ENCODE data around the gene TTLL12. TPM values are rescaled to one million over a fixed set of nuclear protein-coding genes. Genes with fewer than 3 reads are reported as not detected.
A peak's percentile ranks its signal among the peaks of the same experiment; 100 is the strongest.

The TTLL12 gene
- total and polyA plus RNA-seq, 2 donors from 2014 or later, result 11.5 to 26.3 TPM

GRCh38 chr22:43170131-43170480 lies 16.8 kb downstream of the TTLL12 start:
- intact Hi-C loops (cut with DNase I), result no loop called here
- Histone ChIP-seq H3K27ac (ENCODE audit: low read depth in 2 of 2, low read length in 2 of 2) (no peak overlapping the region), H3K4me1 (ENCODE audit: control insufficient read depth in 2 of 3, insufficient read depth in 2 of 3, low read depth in 1 of 3, low read length in 3 of 3) (peaks cover 0 to 2% (median 0%) of the 10 kb centered on the region in 3 donors), H3K9ac (ENCODE audit: low read length in 3 of 3) (no peak overlapping the region), H3K4me3 (ENCODE audit: low read length in 3 of 3) (no peak overlapping the region), H3K36me3 (ENCODE audit: control insufficient read depth in 2 of 3, insufficient read depth in 3 of 3, low read length in 3 of 3) (peaks cover 0 to 13% (median 4%) of the 10 kb centered on the region in 3 donors), H3K9me3 (ENCODE audit: control insufficient read depth in 2 of 3, insufficient read depth in 1 of 3, low read length in 3 of 3) (no peaks in the 10 kb centered on the region), H3K27me3 (ENCODE audit: control insufficient read depth, insufficient read depth, low read length) (no peaks in the 10 kb centered on the region)
- FAIRE-seq, result no peak
- DNase-seq, result peak in 1 of 5 donors; percentile 61
- TF ChIP-seq CTCF (IDR thresholded peaks at IDR 0.05; ENCODE audit: borderline replicate concordance, extremely low read depth, insufficient read depth), result no peak

- no peaks in the 10 kb centered on the region for H3K27me3 ChIP-seq (ENCODE audit: control insufficient read depth, insufficient read depth, low read length)
- no peak for TF ChIP-seq CTCF (IDR thresholded peaks at IDR 0.05; ENCODE audit: borderline replicate concordance, extremely low read depth, insufficient read depth)
- H3K4me3 ChIP-seq (ENCODE audit: low read length in 3 of 3), result no peak overlapping the region
- intact Hi-C loops (cut with DNase I), result no loop called here
- no peak overlapping the region for H3K9ac ChIP-seq (ENCODE audit: low read length in 3 of 3)
- DNase-seq, result peak in 1 of 5 donors; percentile 59
- FAIRE-seq, result no peak
- H3K27ac ChIP-seq (ENCODE audit: low read depth in 2 of 2, low read length in 2 of 2), result no peak overlapping the region
- peaks cover 0 to 13% (median 4%) of the 10 kb centered on the region in 3 donors for H3K36me3 ChIP-seq (ENCODE audit: control insufficient read depth in 2 of 3, insufficient read depth in 3 of 3, low read length in 3 of 3)
- H3K9me3 ChIP-seq (ENCODE audit: control insufficient read depth in 2 of 3, insufficient read depth in 1 of 3, low read length in 3 of 3), result no peaks in the 10 kb centered on the region
- H3K4me1 ChIP-seq (ENCODE audit: control insufficient read depth in 2 of 3, insufficient read depth in 2 of 3, low read depth in 1 of 3, low read length in 3 of 3), result peaks cover 0 to 5% (median 0%) of the 10 kb centered on the region in 3 donors
Measured at GRCh38 chr22:43169310-43170130, 17.4 kb downstream of the TTLL12 start.

- FAIRE-seq, result no peak
- intact Hi-C loops (cut with DNase I), result no loop called here
- Histone ChIP-seq H3K27ac (ENCODE audit: low read depth in 2 of 2, low read length in 2 of 2) (no peak overlapping the region), H3K9ac (ENCODE audit: low read length in 3 of 3) (no peak overlapping the region), H3K27me3 (ENCODE audit: control insufficient read depth, insufficient read depth, low read length) (no peaks in the 10 kb centered on the region), H3K4me3 (ENCODE audit: low read length in 3 of 3) (no peak overlapping the region), H3K4me1 (ENCODE audit: control insufficient read depth in 2 of 3, insufficient read depth in 2 of 3, low read depth in 1 of 3, low read length in 3 of 3) (peaks cover 0 to 6% (median 0%) of the 10 kb centered on the region in 3 donors), H3K36me3 (ENCODE audit: control insufficient read depth in 2 of 3, insufficient read depth in 3 of 3, low read length in 3 of 3) (peaks cover 0 to 13% (median 4%) of the 10 kb centered on the region in 3 donors), H3K9me3 (ENCODE audit: control insufficient read depth in 2 of 3, insufficient read depth in 1 of 3, low read length in 3 of 3) (no peaks in the 10 kb centered on the region)
- no peak for TF ChIP-seq CTCF (IDR thresholded peaks at IDR 0.05; ENCODE audit: borderline replicate concordance, extremely low read depth, insufficient read depth)
- DNase-seq, result no peak
Measured at GRCh38 chr22:43168471-43169309, 18.2 kb downstream of the TTLL12 start.
